Measurements from ENCODE around the gene MIOS. TPM values are rescaled to one million over a fixed set of nuclear protein-coding genes. Genes with fewer than 3 reads are reported as not detected.

Gene MIOS
- polyA plus RNA-seq, 3 donors: 18.3 to 32.6 (median 20.2) TPM

- Histone ChIP-seq H3K4me1 (ENCODE audit: control insufficient read depth in 1 of 2, insufficient read depth in 2 of 2, low read length in 2 of 2) (peaks cover 20 to 37% of the 10 kb centered on the region in 2 donors), H3K27ac (ENCODE audit: low read depth in 1 of 2, low read length in 2 of 2) (no peak overlapping the region), H3K9me3 (replicated peaks in 1 of 2; ENCODE audit: control insufficient read depth in 1 of 2, insufficient read depth in 1 of 2, low read length in 2 of 2) (no peaks in the 10 kb centered on the region), H3K9ac (ENCODE audit: insufficient read depth, low read length, poor library complexity, severe bottlenecking) (no peak overlapping the region), H3K4me3 (replicated peaks in 1 of 3; ENCODE audit: low read depth in 2 of 3, low read length in 3 of 3) (no peak overlapping the region), H4K20me1 (ENCODE audit: insufficient read depth, low read length) (no peaks in the 10 kb centered on the region), H3K27me3 (ENCODE audit: control insufficient read depth in 2 of 2, insufficient read depth in 2 of 2, low read length in 2 of 2) (no peaks in the 10 kb centered on the region), H3K79me2 (ENCODE audit: insufficient read depth, low read length) (peaks cover 18% of the 10 kb centered on the region), H2AFZ (ENCODE audit: insufficient read depth, low read depth, low read length, poor library complexity, severe bottlenecking) (no peak overlapping the region), H3K36me3 (replicated peaks in 1 of 2; ENCODE audit: control insufficient read depth in 1 of 2, insufficient read depth in 2 of 2, low read length in 2 of 2) (no peaks in the 10 kb centered on the region), H3K4me2 (replicated peaks; ENCODE audit: extremely low read depth, low read length, poor library complexity, severe bottlenecking) (no peak overlapping the region)
- H3K9me3 Mint-ChIP-seq: peaks cover 0 to 15% (median 7%) of the 10 kb centered on the region in 7 donors
- intact Hi-C loops (cut with micrococcal nuclease): loop anchor here (10.0 kb wide), 4 partner anchors 81 to 401 kb away; partner anchors contain the start of genes UMAD1 (in 2 of the 2), C1GALT1 (in 1 of the 2) and GLCCI1 (in 1 of the 2)
- H3K4me3 Mint-ChIP-seq: no peak overlapping the region
- H3K27ac Mint-ChIP-seq: no peak overlapping the region
- TF ChIP-seq CTCF (IDR thresholded peaks at IDR 0.05): no peak
- DNase-seq: no peak
- no peaks in the 10 kb centered on the region for H3K36me3 Mint-ChIP-seq
- peaks cover 14% of the 10 kb centered on the region for H3K4me1 Mint-ChIP-seq
- H3K27me3 Mint-ChIP-seq (ENCODE audit: low read depth in 3 of 3): no peaks in the 10 kb centered on the region
Measured at GRCh38 chr7:7563813-7564212, 2.9 kb upstream of the MIOS start.

GRCh38 chr7:7564323-7564780, 2.3 kb upstream of the MIOS start:
- WGBS (ENCODE audit: insufficient coverage): 85% methylated on average over 3 of the region's 3 CpGs

More at GRCh38 chr7:7564323-7564780, 2.3 kb upstream of the MIOS start:
- Mint-ChIP-seq H3K27ac (no peak overlapping the region), H3K9me3 (peaks cover 0 to 12% (median 2%) of the 10 kb centered on the region in 7 donors), H3K4me3 (no peak overlapping the region), H3K27me3 (ENCODE audit: low read depth in 3 of 3) (no peaks in the 10 kb centered on the region), H3K36me3 (peaks cover 0 to under 1% of the 10 kb centered on the region in 2 donors), H3K4me1 (peaks cover 20% of the 10 kb centered on the region)
- H3K9me3 ChIP-seq (replicated peaks in 1 of 2; ENCODE audit: control insufficient read depth in 1 of 2, insufficient read depth in 1 of 2, low read length in 2 of 2): no peaks in the 10 kb centered on the region
- H3K79me2 ChIP-seq (ENCODE audit: insufficient read depth, low read length): peaks cover 22% of the 10 kb centered on the region
- peaks cover 25 to 42% of the 10 kb centered on the region in 2 donors for H3K4me1 ChIP-seq (ENCODE audit: control insufficient read depth in 1 of 2, insufficient read depth in 2 of 2, low read length in 2 of 2)
- TF ChIP-seq CTCF (IDR thresholded peaks at IDR 0.05): no peak
- H3K27me3 ChIP-seq (ENCODE audit: control insufficient read depth in 2 of 2, insufficient read depth in 2 of 2, low read length in 2 of 2): no peaks in the 10 kb centered on the region
- H2AFZ ChIP-seq (ENCODE audit: insufficient read depth, low read depth, low read length, poor library complexity, severe bottlenecking): no peak overlapping the region
- H3K4me2 ChIP-seq (replicated peaks; ENCODE audit: extremely low read depth, low read length, poor library complexity, severe bottlenecking): no peak overlapping the region
- intact Hi-C loops (cut with micrococcal nuclease): loop anchor here (10.0 kb wide), 4 partner anchors 80 to 400 kb away; partner anchors contain the start of genes UMAD1 (in 2 of the 2), C1GALT1 (in 1 of the 2) and GLCCI1 (in 1 of the 2)
- peak; percentile 37 to 80 (median 62) for DNase-seq
- no peak overlapping the region for H3K27ac ChIP-seq (ENCODE audit: low read depth in 1 of 2, low read length in 2 of 2)
- no peak overlapping the region for H3K4me3 ChIP-seq (replicated peaks in 1 of 3; ENCODE audit: low read depth in 2 of 3, low read length in 3 of 3)
- H3K9ac ChIP-seq (ENCODE audit: insufficient read depth, low read length, poor library complexity, severe bottlenecking): no peak overlapping the region
- no peaks in the 10 kb centered on the region for H4K20me1 ChIP-seq (ENCODE audit: insufficient read depth, low read length)
- no peaks in the 10 kb centered on the region for H3K36me3 ChIP-seq (replicated peaks in 1 of 2; ENCODE audit: control insufficient read depth in 1 of 2, insufficient read depth in 2 of 2, low read length in 2 of 2)
